Skeletal muscle cell (primary cell): Measurements from ENCODE around the gene MFSD1.

Experiments
- DNase-seq: peaks from one replicate; pipeline ENCODE4 v3.0.0-alpha.2; 2010; ENCODE audit warnings: low read depth
- H3K4me3 ChIP-seq: 2 replicates; pipeline ENCODE4 v1.5.1; 2011; ENCODE audit warnings: low read depth, mild to moderate bottlenecking, control low read depth, low read length, moderate library complexity

MFSD1 gene

GRCh38 chr3:158801696-158802408 is at the start of gene MFSD1:
MFSD1 (plus strand) TSS chr3:158802054; CDS start chr3:158802153, 99 bp downstream.
- peak within 1 kb of the TSS; percentile 84 for H3K4me3 ChIP-seq
- DNase-seq = peak; percentile 71

- no peak for DNase-seq
- no peak overlapping the region for H3K4me3 ChIP-seq
Observed at GRCh38 chr3:158753854-158754253, 48.0 kb upstream of the MFSD1 start.

GRCh38 chr3:158755421-158755820 is 46.4 kb upstream of the MFSD1 start:
- DNase-seq = no peak
- H3K4me3 ChIP-seq = no peak overlapping the region

DNA sequence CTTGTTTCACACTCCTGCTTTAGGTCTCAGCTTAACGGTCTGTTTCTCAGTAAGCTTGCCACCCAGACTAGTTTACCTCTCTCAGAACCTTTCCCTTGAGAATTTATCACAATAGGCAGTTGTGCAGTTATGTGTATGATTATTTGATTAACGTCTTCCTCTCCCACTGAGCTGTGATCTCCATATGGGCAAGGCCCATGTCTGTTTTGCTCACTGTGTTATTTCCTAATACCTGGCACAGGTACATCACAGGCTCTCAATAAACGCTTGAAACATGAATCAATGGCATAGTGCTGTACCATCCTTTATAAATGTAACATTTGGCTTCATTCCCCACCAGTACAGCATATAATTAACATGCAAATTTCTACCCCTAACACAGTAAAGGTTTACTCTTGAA is 40.5 kb upstream of the MFSD1 start:
- no peak overlapping the region for H3K4me3 ChIP-seq
- no peak for DNase-seq

GRCh38 chr3:158762701-158763100 is 39.2 kb upstream of the MFSD1 start:
- H3K4me3 ChIP-seq = no peak overlapping the region
- peak; percentile 28 for DNase-seq

- no peak for DNase-seq
- no peak overlapping the region for H3K4me3 ChIP-seq
Observed at GRCh38 chr3:158763421-158763820, 38.4 kb upstream of the MFSD1 start.

- DNase-seq = no peak
- no peak overlapping the region for H3K4me3 ChIP-seq
Observed at GRCh38 chr3:158765518-158766205, 36.2 kb upstream of the MFSD1 start.

DNA sequence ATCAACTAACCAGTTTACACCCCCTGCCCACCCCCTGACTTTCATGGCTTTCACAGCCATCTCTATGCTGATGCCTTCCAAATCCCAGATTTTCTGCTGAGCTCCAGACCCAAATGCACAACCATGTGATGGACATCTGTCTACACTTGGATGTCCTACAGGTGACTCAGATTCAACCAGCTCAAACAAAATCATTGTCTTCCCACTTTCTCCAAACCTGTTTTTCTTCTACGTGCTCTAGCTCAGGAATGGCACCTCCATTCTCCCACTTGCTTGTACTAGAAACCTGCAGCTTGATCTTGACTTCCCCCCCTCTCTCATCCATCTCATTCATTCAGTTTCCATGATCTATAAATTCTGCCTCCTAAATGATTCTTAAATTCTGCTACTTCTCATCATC is 35.5 kb upstream of the MFSD1 start:
- no peak for DNase-seq
- no peak overlapping the region for H3K4me3 ChIP-seq

DNA sequence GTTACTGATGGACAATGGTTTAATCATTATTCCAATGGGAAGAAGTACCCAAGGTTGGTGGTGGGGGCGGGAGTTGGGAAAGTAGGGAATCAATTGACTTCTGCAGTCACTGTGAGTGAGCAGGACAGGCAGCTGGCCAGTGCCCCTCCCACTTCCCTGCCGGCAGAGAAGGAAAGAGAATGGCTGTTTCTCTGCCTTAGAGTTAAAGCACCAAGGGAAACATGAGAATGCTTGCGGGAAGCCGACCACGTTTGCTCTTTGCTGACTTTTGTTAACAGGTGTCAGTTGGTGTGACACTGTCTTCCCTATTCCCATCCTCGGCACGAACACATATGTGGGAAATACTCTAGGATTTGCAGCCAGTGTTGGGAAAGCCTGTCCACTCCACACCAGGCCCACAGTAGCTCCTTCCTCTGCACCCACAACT is 33.5 kb upstream of the MFSD1 start:
- DNase-seq = peak; percentile 61
- H3K4me3 ChIP-seq = no peak overlapping the region

DNA sequence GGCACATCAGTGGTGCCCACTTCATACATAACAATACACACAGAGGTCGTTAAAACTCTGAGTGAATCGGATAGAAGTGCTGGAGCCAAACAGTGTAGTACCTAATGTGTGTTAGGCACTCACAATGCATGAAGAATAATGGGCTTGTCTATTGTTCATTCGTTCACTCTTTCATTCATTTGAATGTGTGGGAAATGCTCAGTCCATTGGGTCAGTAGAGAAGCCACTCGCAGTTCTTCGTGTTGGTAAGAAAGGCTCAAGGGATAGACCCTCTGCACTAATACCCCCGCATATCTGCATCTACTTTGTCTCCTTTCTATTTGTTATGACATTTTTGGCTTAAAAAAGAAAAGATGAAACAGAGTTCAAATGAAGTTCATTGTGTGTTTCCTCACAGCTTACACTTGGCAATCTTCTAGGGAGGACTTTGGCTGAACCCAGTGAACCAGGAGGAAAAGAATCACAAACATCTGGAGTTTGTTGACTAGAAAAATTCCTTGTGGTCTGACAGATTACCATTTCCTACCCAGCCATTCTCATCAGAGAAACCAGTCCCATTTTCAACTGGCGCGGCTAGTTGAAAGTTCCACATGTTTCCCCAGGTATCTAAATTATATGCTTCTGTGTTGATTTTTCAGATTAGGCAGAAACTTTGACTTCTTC is 32.8 kb upstream of the MFSD1 start:
- H3K4me3 ChIP-seq = peak overlapping the region; percentile 3
- peak; percentile 84 for DNase-seq

DNA sequence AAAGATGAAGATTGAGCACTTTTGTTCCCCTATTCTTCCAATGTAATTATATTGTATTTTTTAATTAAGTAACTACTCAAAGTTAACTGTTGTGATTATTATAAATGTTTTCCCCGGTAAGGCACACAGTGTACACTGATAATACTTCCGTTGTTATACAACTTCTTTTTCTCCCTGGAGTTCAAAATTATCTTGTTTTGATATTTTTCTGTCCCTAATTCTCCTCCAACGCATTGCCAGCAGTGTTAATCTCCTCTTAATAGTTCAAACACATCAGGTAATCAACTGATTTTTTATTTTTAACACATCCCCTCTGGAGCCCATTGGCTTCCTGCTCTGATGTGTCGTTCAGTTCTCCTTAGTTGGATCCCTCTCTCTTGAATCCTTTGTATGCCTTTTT is 32.3 kb upstream of the MFSD1 start:
- no peak for DNase-seq
- no peak overlapping the region for H3K4me3 ChIP-seq

DNA sequence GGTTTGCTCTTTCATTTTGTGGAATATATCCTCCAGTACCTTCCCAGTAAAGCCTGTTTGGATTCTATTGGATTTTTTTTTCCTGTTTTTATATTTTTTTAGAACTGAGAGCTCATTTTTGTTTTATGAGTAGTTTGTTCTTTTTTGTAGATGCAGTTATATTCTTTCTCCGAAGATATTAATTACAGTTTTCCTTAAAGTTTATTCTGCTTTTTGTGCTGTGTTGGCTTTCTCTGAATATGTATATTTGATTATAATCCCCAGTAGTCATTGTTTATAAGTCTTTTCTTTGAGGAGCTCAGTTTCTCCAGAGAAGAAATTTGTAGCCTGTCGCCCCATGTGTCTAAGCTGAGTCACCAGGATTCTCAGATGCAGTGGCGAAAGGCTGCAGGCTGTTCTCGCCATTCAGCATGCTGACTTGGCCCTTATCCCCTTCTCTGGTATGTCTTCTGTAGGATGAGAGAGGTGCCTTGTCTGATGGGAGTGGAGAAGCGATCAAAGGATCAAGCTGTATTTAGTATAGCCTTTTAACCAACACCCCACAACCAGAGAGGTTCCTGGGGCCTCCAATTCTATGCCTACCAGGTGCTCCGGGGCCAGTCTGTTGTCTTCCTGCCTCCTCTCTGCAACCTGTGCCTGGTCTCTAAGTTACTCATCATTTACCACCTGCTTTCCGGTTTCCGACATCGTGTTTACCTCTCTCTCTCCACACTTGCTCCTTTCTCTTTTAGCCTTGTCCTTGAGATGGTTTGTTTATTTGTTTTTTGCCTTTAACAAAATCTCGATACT is 31.7 kb upstream of the MFSD1 start:
- peak; percentile 56 for DNase-seq
- no peak overlapping the region for H3K4me3 ChIP-seq

DNA sequence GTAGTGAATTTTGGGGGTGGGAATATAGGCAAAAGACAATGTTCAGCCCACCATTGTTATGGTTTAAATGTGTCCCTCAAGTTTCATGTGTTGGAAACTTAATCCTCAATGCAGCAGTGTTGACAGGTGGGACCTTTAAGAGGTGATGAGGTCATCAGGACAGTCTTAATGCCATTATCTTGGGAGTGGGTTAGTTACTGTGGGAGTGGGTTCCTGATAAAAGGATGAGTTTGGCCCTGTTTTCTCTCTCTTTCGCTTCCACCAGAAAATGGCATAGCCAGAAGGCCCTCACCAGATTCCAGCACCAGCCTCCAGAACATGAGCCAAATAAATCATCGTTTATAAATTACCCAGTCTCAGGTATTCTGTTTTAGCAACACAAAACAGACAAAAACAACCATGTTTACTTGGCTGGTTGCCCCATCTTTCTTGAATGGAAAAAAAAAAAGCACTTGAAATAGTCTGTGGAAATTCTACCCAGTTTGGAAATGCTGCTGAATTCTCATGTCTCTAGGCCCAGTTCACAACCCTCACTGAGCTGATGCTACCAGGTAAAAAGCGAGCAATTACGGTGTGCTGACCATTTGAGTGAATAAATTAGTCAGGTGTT is 31.0 kb upstream of the MFSD1 start:
- DNase-seq = no peak
- H3K4me3 ChIP-seq = no peak overlapping the region

DNA sequence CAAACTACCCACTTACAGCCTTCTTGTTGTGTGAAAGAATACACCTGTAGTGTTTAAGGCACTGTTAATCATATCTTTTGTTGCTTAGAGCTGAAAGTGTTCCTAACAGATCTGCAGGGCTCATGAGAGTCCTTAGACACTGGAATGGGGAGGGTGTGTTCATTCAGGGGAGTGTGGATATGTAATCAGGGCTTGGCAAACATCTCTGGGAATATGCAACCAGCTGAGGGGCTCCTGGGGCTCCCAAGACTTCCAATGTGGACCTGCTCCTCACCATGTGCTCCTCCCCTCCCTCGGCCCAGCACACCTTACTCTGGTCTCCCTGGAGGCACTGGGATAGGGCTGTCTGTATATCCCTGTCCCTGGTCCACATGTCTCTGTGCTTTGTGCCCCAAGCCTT is 30.3 kb upstream of the MFSD1 start:
- no peak for DNase-seq
- H3K4me3 ChIP-seq = no peak overlapping the region

- no peak overlapping the region for H3K4me3 ChIP-seq
- DNase-seq = no peak
Observed at GRCh38 chr3:158771982-158772381, 29.9 kb upstream of the MFSD1 start.

GRCh38 chr3:158773166-158773565 is 28.7 kb upstream of the MFSD1 start:
- no peak for DNase-seq
- H3K4me3 ChIP-seq = no peak overlapping the region

- DNase-seq = peak; percentile 52
- H3K4me3 ChIP-seq = no peak overlapping the region
Observed at GRCh38 chr3:158773845-158774830, 27.7 kb upstream of the MFSD1 start.

- no peak overlapping the region for H3K4me3 ChIP-seq
- DNase-seq = no peak
Observed at GRCh38 chr3:158774965-158775364, 26.9 kb upstream of the MFSD1 start.
